SK-N-SH (cell line): ENCODE results near the gene SH3BGR. TPM values are rescaled to one million over a fixed set of nuclear protein-coding genes. Genes with fewer than 3 reads are reported as not detected.
"Not testable (repeated sequence)": the region's sequence is repeated elsewhere in the genome, so short reads cannot be mapped to it uniquely, and the experiment has no call there.

Source experiments
- CTCF ChIA-PET: fragments of 300-600, 350-600 bp; formaldehyde crosslinking; extraction: SDS; loops from one replicate; lab custom pipeline; 2021; lab: Yijun Ruan, JAX
- POLR2A ChIA-PET: fragments of 350-600 bp; sonication (Branson Sonifier 250); formaldehyde crosslinking; extraction: SDS; loops from one replicate; lab custom pipeline; 2020; ENCODE audit warnings: antibody characterized with exemption, inconsistent platforms; lab: Yijun Ruan, JAX
- DNase-seq: peaks from one replicate; pipeline ENCODE4 v3.0.0; 2012
- H2AFZ ChIP-seq: fragments of 200-600 bp; sonication (generic); 2 replicates; pipeline ENCODE4 v1.8.1; 2016; ENCODE audit warnings: antibody characterized with exemption, mild to moderate bottlenecking, low read depth
- H3F3A ChIP-seq: fragments of 200-600 bp; sonication (generic); replicated peaks from 2 replicates; pipeline ENCODE3; 2016; ENCODE audit warnings: antibody characterized with exemption, mild to moderate bottlenecking; ENCODE audit not compliant: insufficient read depth
- H3K27ac ChIP-seq, 2 experiments: fragments of 200-500 bp in 1 of 2; fragments of 200-600 bp in 1 of 2; sonication (Bioruptor generic) in 1 of 2; sonication (generic), shearing (Covaris generic) in 1 of 2; 2 replicates each; pipeline versions ENCODE4 v1.5.1 to v1.6.1; 2014 to 2016; ENCODE audit warnings: low read depth in 2 of 2, inconsistent platforms in 1 of 2, low read length in 1 of 2, mild to moderate bottlenecking in 1 of 2, mixed read lengths in 1 of 2
- H3K27me3 ChIP-seq: fragments of 200-600 bp; sonication (generic), shearing (Covaris generic); 2 replicates; pipeline ENCODE4 v1.6.1; 2016; ENCODE audit warnings: mixed run types; ENCODE audit not compliant: insufficient read depth
- H3K36me3 ChIP-seq, 2 experiments: fragments of 200-500 bp in 1 of 2; fragments of 200-600 bp in 1 of 2; sonication (Bioruptor generic) in 1 of 2; sonication (generic) in 1 of 2; replicated peaks in 1 of 2; 2 replicates each; pipeline versions ENCODE3 to v1.5.1; 2014 to 2016; ENCODE audit warnings: low read length in 1 of 2, mild to moderate bottlenecking in 1 of 2; ENCODE audit not compliant: insufficient read depth in 2 of 2, control insufficient read depth in 1 of 2
- H3K4me1 ChIP-seq, 2 experiments: fragments of 200-500 bp in 1 of 2; fragments of 200-600 bp in 1 of 2; sonication (Bioruptor generic) in 1 of 2; sonication (generic), shearing (Covaris generic) in 1 of 2; 2 replicates each; pipeline versions ENCODE4 v1.5.1 to v1.6.1; 2014 to 2016; ENCODE audit warnings: low read depth in 1 of 2, low read length in 1 of 2, mixed run types in 1 of 2; ENCODE audit not compliant: insufficient read depth in 2 of 2, control insufficient read depth in 1 of 2
- H3K4me2 ChIP-seq: fragments of 200-600 bp; sonication (generic), shearing (Covaris generic); 2 replicates; pipeline ENCODE4 v1.6.1; 2017; ENCODE audit warnings: mixed run types
- H3K4me3 ChIP-seq, 2 experiments: fragments of 200-500 bp in 1 of 2; fragments of 200-600 bp in 1 of 2; sonication (Bioruptor generic) in 1 of 2; sonication (generic), shearing (Covaris generic) in 1 of 2; 2 replicates each; pipeline versions ENCODE4 v1.5.1 to v1.8.1; 2014 to 2016; ENCODE audit warnings: low read depth in 2 of 2, inconsistent platforms in 1 of 2, low read length in 1 of 2, mild to moderate bottlenecking in 1 of 2, mixed read lengths in 1 of 2, moderate library complexity in 1 of 2
- H3K79me2 ChIP-seq: fragments of 200-600 bp; sonication (generic); 2 replicates; pipeline ENCODE4 v1.8.1; 2017; ENCODE audit warnings: mild to moderate bottlenecking; ENCODE audit not compliant: insufficient read depth
- H3K9ac ChIP-seq: fragments of 200-600 bp; sonication (generic); 2 replicates; pipeline ENCODE4 v1.6.1; 2017; ENCODE audit warnings: mixed run types
- H3K9me2 ChIP-seq: fragments of 200-600 bp; sonication (generic); 2 replicates; pipeline ENCODE4 v1.6.1; 2017; ENCODE audit warnings: mixed run types
- H3K9me3 ChIP-seq: fragments of 200-600 bp; sonication (generic); 2 replicates; pipeline ENCODE4 v1.6.1; 2017; ENCODE audit warnings: mixed run types, mild to moderate bottlenecking, moderate library complexity
- H4K20me1 ChIP-seq: fragments of 200-600 bp; sonication (generic); 2 replicates; pipeline ENCODE4 v1.6.1; 2017; ENCODE audit warnings: mild to moderate bottlenecking, mixed run types; ENCODE audit not compliant: insufficient read depth
- EZH2phosphoT487 ChIP-seq: fragments of 200-600 bp; sonication (generic); IDR thresholded peaks from 2 replicates; pipeline ENCODE4 v1.6.1; 2017; ENCODE audit warnings: low read depth, mixed run types, mild to moderate bottlenecking, antibody characterized with exemption, moderate library complexity, borderline replicate concordance
- JUND ChIP-seq: IDR thresholded peaks from 2 replicates; pipeline ENCODE4 v1.4.0; 2012
- NRF1 ChIP-seq: IDR thresholded peaks from 2 replicates; pipeline ENCODE4 v1.6.1; 2012; ENCODE audit warnings: low read depth, mild to moderate bottlenecking, low read length
- RAD21 ChIP-seq: IDR thresholded peaks from 2 replicates; pipeline ENCODE4 v1.6.1; 2012; ENCODE audit warnings: mild to moderate bottlenecking, low read length
- REST ChIP-seq: IDR thresholded peaks from 2 replicates; pipeline ENCODE4 v1.6.1; 2012; ENCODE audit warnings: mild to moderate bottlenecking, low read depth, low read length, moderate library complexity
- RXRA ChIP-seq: IDR thresholded peaks from 2 replicates; pipeline ENCODE4 v1.4.0; 2012; ENCODE audit warnings: low read depth, mild to moderate bottlenecking, borderline replicate concordance
- SMC3 ChIP-seq: IDR thresholded peaks from 2 replicates; pipeline ENCODE4 v1.6.1; 2012; ENCODE audit warnings: low read depth, low read length, improper control_type of control experiment
- TCF12 ChIP-seq: IDR thresholded peaks from 2 replicates; pipeline ENCODE4 v1.4.0; 2012
- TEAD4 ChIP-seq: IDR thresholded peaks from 2 replicates; pipeline ENCODE4 v1.4.0; 2012; ENCODE audit warnings: mild to moderate bottlenecking, borderline replicate concordance; ENCODE audit not compliant: insufficient read depth
- YY1 ChIP-seq: IDR thresholded peaks from 2 replicates; pipeline ENCODE4 v1.4.0; 2012; ENCODE audit warnings: low read depth, mild to moderate bottlenecking
- WGBS: methylation state at CpG from one replicate; pipeline ENCODE4 v1.1.6; 2017; ENCODE audit warnings: low lambda C conversion rate; 5-methylcytosine and 5-hydroxymethylcytosine counted together
- polyA plus RNA-seq, 3 experiments: library from polyadenylated mRNA; depleted of rRNA; stranded (reverse); fragments of >200 nt; gene quantifications; 2 replicates each; pipeline ENCODE4 v1.2.3, GENCODE V29; 2012

Gene SH3BGR
- polyA plus RNA-seq, 1 of the 3 experiments (the other 2 are of a cell fraction), result 1.1 TPM

GRCh38 chr21:39538453-39539042 lies 86.8 kb downstream of the SH3BGR start:
- no peak overlapping the region for H3K27ac ChIP-seq
- no peaks in the 10 kb centered on the region for H3K27me3 ChIP-seq
- no peaks in the 10 kb centered on the region for H4K20me1 ChIP-seq
- no peak overlapping the region for H3K9ac ChIP-seq
- H3K4me1 ChIP-seq, result no peaks in the 10 kb centered on the region
- no peak overlapping the region for H3K4me2 ChIP-seq
- no peaks in the 10 kb centered on the region for H3K79me2 ChIP-seq
- DNase-seq, result no peak
- CTCF ChIA-PET, result interaction anchor here (1.6 kb wide), 1 partner anchor 20 kb away, joined by 4 read pairs; no protein-coding TSS in a partner anchor
- H3F3A ChIP-seq, result no peaks in the 10 kb centered on the region
- no peaks in the 10 kb centered on the region for H3K9me3 ChIP-seq
- TF ChIP-seq YY1 (no peak), REST (no peak), NRF1 (no peak), TEAD4 (no peak), TCF12 (no peak), RXRA (no peak), RAD21 (no peak), SMC3 (no peak), EZH2phosphoT487 (no peak), JUND (no peak)
- no peak overlapping the region for H2AFZ ChIP-seq
- POLR2A ChIA-PET, result no interaction called here
- 36% methylated on average over 8 of the region's 8 CpGs for WGBS
- no peaks in the 10 kb centered on the region for H3K9me2 ChIP-seq
- H3K4me3 ChIP-seq, result no peak overlapping the region
- H3K36me3 ChIP-seq, result no peaks in the 10 kb centered on the region

DNA sequence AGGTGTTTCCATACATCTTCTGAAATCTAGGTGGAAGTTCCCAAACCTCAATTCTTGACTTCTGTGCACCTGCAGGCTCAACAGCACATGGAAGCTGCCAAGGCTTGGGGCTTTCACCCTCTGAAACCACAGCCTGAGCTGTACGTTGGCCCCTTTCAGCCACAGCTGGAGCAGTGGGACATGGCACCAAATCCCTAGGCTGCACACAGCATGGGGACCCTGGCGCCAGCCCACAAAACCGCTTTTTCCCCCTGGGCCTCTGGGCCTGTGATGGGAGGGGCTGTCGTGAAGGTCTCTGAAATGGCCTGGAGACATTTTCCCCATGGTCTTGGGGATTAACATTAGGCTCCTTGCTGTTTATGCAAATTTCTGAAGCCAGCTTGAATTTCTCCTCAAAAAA lies 88.6 kb downstream of the SH3BGR start:
- H3F3A ChIP-seq, H3K4me2 ChIP-seq, H3K9me3 ChIP-seq, H4K20me1 ChIP-seq, H3K36me3 ChIP-seq, H3K27ac ChIP-seq, H3K79me2 ChIP-seq, H3K9me2 ChIP-seq, H3K4me1 ChIP-seq, H3K4me3 ChIP-seq, H2AFZ ChIP-seq, DNase-seq, H3K9ac ChIP-seq, H3K27me3 ChIP-seq, POLR2A ChIA-PET: not testable (repeated sequence)
- CTCF ChIA-PET, result interaction anchor here (1.1 kb wide), 1 partner anchor 8 kb away, joined by 3 read pairs; no protein-coding TSS in a partner anchor
- 11% methylated on average over 1 of the region's 4 CpGs for WGBS
